Medulla oblongata (tissue), 1 donor: ENCODE results near the gene ZFP57.

Experiments used
- DNase-seq: peaks from one replicate; pipeline ENCODE4 v3.0.0-alpha.2; 2015; ENCODE audit errors: extremely low spot score

The ZFP57 gene

DNA sequence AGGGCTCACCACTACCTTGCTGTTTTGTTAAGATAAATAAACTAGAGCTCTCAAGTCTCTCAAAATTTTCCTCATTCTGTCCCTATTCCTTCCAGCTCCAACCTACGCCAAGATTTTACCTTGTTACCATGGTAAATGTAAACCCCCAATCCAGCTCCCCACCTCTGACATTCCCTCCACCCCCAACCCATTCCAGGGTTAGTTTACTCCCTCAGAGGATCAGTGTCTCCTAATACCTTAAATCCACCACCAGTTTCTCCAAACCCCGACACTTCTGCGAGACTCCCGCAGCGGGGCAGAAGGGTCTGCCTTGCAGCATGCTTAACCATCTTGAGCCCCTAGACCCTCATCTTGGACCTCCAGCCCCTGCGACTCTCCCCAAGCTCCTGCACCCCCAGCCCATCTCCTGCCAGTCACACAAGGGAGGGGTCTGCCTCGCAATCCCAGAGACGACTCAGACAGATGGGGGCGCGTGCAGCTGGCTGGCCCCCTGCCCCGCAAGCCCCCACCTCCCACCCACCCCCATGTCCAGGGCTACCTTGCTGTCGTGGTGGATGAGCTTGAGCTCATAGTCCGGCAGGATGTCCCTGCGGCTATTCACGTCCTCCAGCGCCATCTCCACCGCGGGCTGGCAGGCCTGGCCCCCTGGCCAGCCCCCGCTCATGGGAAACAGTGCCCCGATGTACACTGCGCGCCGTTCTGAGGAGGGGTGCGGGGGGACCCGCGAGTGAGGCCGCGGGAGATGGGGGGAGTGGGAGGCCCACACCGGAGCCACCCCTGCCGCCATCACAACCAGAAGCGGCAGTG, 53.8 kb downstream of the ZFP57 start:
- no peak for DNase-seq

DNA sequence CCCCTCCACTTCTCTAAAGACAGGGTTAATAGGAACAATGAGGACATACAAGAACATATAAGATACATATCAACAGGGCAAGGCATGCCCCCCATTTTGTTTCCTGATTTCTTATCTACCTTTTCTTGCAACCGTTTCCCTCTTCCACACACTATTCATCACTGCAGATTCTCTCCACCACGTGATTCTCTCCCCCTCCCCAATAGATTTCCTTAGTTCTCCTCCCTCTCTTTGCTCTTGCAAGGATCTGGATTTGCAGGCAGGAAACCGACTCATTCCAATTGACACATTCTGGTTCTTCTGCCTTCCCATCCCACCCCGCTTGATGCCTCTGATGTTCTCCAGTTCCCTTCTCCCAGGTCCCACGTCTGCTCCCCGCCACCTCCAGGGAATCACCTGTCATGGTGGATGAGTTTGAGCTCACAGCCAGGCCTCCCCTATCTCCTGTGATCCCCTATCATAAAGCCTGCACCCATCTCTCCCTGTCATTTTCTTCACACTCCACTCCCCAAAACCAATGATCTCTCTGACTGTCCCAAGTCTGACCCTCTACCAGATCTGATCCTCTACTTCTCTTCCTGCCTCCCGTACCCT, 55.5 kb downstream of the ZFP57 start:
- DNase-seq, result no peak

DNA sequence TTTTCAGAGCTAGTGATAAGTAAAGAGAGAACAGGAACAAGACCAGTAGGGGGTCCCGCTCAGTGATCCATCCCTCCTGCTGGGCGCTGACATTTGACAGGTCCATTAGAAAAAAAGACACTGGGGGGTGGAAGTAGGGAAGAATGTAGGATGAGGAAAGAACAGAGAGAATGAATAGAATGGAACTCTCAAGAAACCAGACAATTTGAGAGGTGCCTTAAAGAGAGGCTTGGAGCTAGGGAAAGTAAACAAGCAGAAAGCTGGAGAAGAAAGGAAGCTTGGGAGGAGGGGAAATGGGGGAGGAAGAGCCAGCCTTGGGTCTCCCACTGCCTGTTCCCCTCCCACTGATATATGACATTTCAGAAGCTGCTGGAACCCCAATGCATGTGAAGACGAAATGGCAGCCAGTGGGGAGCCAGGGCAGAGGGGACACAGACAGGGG, 56.4 kb downstream of the ZFP57 start:
- DNase-seq, result no peak
